Prostate gland (tissue), 2 donors: ENCODE data around the gene ACBD5. TPM values are rescaled to one million over a fixed set of nuclear protein-coding genes. Genes with fewer than 3 reads are reported as not detected.
"Not testable (repeated sequence)": the region's sequence is repeated elsewhere in the genome, so short reads cannot be mapped to it uniquely, and the experiment has no call there.

Experiments used
- DNase-seq: peaks from one replicate; pipeline ENCODE4 v3.0.0-alpha.2; 2019; ENCODE audit warnings: low spot score
- H3K27ac ChIP-seq, 2 donors: fragments of 200-600 bp; sonication (generic); 2 replicates each; pipeline ENCODE4 v1.5.1; 2017 to 2019
- H3K27me3 ChIP-seq: fragments of 200-600 bp; sonication (generic); replicated peaks from 2 replicates; pipeline ENCODE4 v1.5.1; 2019; ENCODE audit not compliant: insufficient read depth
- H3K36me3 ChIP-seq, 2 donors: fragments of 200-600 bp; sonication (generic); 1 replicate in 1 of 2; 2 replicates in 1 of 2; pipeline versions ENCODE4 v1.5.1 to v1.8.1; 2017 to 2019
- H3K4me1 ChIP-seq: fragments of 200-600 bp; sonication (generic); replicated peaks from 2 replicates; pipeline ENCODE4 v1.5.1; 2019
- H3K4me3 ChIP-seq, 2 donors: fragments of 200-600 bp; sonication (generic); 2 replicates each; pipeline ENCODE4 v1.5.1; 2017 to 2019
- H3K9me3 ChIP-seq: fragments of 200-600 bp; sonication (generic); 2 replicates; pipeline ENCODE4 v1.5.1; 2017
- CTCF ChIP-seq, 4 experiments: fragments of 200-600 bp in 2 of 4; fragments of 450-650 bp in 2 of 4; sonication (generic) in 2 of 4; IDR thresholded peaks; 1 replicate in 3 of 4; 2 replicates in 1 of 4; pipeline ENCODE4 v1.5.1; 2016 to 2019; ENCODE audit warnings: antibody characterized with exemption in 4 of 4, mild to moderate bottlenecking in 2 of 4, moderate library complexity in 2 of 4
- POLR2A ChIP-seq: fragments of 450-650 bp; IDR thresholded peaks from one replicate; pipeline ENCODE4 v1.6.1; 2016; ENCODE audit warnings: antibody characterized with exemption, mild to moderate bottlenecking
- POLR2AphosphoS5 ChIP-seq: sonication (generic); formaldehyde crosslinking; IDR thresholded peaks from one replicate; pipeline ENCODE4 v1.6.1; 2017; ENCODE audit warnings: antibody characterized with exemption
- WGBS: methylation state at CpG from one replicate; pipeline ENCODE4 v1.1.5; 2018; 5-methylcytosine and 5-hydroxymethylcytosine counted together
- intact Hi-C: fragments of 100-400 bp; cut with DNase I; formaldehyde crosslinking; loops from one replicate; pipeline ENCODE4 v1.14.2; 2022
- total RNA-seq, 2 donors: library from RNA; depleted of rRNA; stranded (reverse); fragments of >200 nt; gene quantifications; one replicate each; pipeline ENCODE4 v1.1.0, GENCODE V29; 2016

ACBD5 gene
- total RNA-seq, 2 donors from 2014 or later, result 28.9 to 33.7 TPM

DNA sequence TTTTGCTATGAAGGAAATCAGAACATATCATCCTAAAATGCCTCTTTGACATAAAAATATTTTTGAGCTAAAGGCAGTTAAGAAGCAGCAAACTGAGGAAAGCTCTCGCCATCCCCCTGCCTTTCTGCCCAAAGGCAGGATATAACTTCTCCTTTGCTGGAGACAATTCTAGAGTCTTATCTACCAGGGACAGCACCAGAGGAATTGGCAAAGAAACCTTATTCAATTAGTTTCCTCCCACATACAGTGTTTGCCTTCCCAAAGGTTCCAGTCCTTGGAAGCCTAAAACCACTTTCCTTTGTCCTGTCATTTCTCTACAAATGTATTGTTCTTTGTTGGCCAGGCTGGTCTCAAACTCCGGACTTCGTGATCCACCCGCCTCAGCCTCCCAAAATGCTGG, 51.7 kb downstream of the ACBD5 start:
- H3K4me1 ChIP-seq, result no peaks in the 10 kb centered on the region
- 95% methylated on average over 4 of the region's 4 CpGs for WGBS
- H3K36me3 ChIP-seq, result no peaks in the 10 kb centered on the region
- no peaks in the 10 kb centered on the region for H3K9me3 ChIP-seq
- TF ChIP-seq POLR2AphosphoS5, result no peak
- TF ChIP-seq POLR2A, result no peak
- no peak for TF ChIP-seq CTCF (IDR thresholded peaks at IDR 0.05)
- intact Hi-C loops, result no loop called here
- DNase-seq, result no peak
- H3K27me3 ChIP-seq, result no peaks in the 10 kb centered on the region
- no peak overlapping the region for H3K27ac ChIP-seq
- H3K4me3 ChIP-seq, result no peak overlapping the region

GRCh38 chr10:27188259-27188658, 52.3 kb downstream of the ACBD5 start:
- no peaks in the 10 kb centered on the region for H3K27me3 ChIP-seq
- intact Hi-C loops, result no loop called here
- no peak overlapping the region for H3K27ac ChIP-seq
- H3K4me3 ChIP-seq, result no peak overlapping the region
- no peaks in the 10 kb centered on the region for H3K36me3 ChIP-seq
- H3K9me3 ChIP-seq, result no peaks in the 10 kb centered on the region
- no peak for DNase-seq
- TF ChIP-seq POLR2AphosphoS5 (no peak), CTCF (IDR thresholded peaks at IDR 0.05) (no peak), POLR2A (no peak)
- H3K4me1 ChIP-seq, result no peaks in the 10 kb centered on the region
- 94% methylated on average over 1 of the region's 1 CpG for WGBS

GRCh38 chr10:27169849-27170248, 70.7 kb downstream of the ACBD5 start:
- no peaks in the 10 kb centered on the region for H3K4me1 ChIP-seq
- TF ChIP-seq POLR2A, result no peak
- TF ChIP-seq CTCF (IDR thresholded peaks at IDR 0.05), result no peak
- TF ChIP-seq POLR2AphosphoS5, result no peak

GRCh38 chr10:27158421-27158820, 82.2 kb downstream of the ACBD5 start:
- H3K27me3 ChIP-seq, result no peaks in the 10 kb centered on the region
- H3K9me3 ChIP-seq, result no peaks in the 10 kb centered on the region
- no peak for DNase-seq
- no peaks in the 10 kb centered on the region for H3K4me1 ChIP-seq
- no peak overlapping the region for H3K4me3 ChIP-seq
- no peak overlapping the region for H3K27ac ChIP-seq
- intact Hi-C loops, result loop anchor here (10.0 kb wide), 1 partner anchor 54 kb away; the partner anchor contains the start of gene ANKRD26
- TF ChIP-seq POLR2A (no peak), POLR2AphosphoS5 (peak; percentile 15), CTCF (IDR thresholded peaks at IDR 0.05) (no peak)
- no peaks in the 10 kb centered on the region for H3K36me3 ChIP-seq

More at GRCh38 chr10:27169849-27170248, 70.7 kb downstream of the ACBD5 start:
- no peaks in the 10 kb centered on the region for H3K27me3 ChIP-seq
- H3K4me3 ChIP-seq, result no peak overlapping the region
- H3K27ac ChIP-seq, result no peak overlapping the region
- intact Hi-C loops, result no loop called here
- H3K9me3 ChIP-seq, result no peaks in the 10 kb centered on the region
- peaks cover 0 to 8% of the 10 kb centered on the region in 2 donors for H3K36me3 ChIP-seq
- 86% methylated on average over 4 of the region's 4 CpGs for WGBS
- no peak for DNase-seq

- H3K36me3 ChIP-seq, result no peaks in the 10 kb centered on the region
- DNase-seq, result no peak
- no peaks in the 10 kb centered on the region for H3K27me3 ChIP-seq
- 66% methylated on average over 2 of the region's 2 CpGs for WGBS
- intact Hi-C loops, result loop anchor here (10.0 kb wide), 1 partner anchor 52 kb away; the partner anchor contains the start of gene ANKRD26
- H3K4me3 ChIP-seq, result no peak overlapping the region
- no peak for TF ChIP-seq POLR2AphosphoS5
- no peak for TF ChIP-seq POLR2A
- no peak for TF ChIP-seq CTCF (IDR thresholded peaks at IDR 0.05)
- no peaks in the 10 kb centered on the region for H3K9me3 ChIP-seq
- H3K4me1 ChIP-seq, result no peaks in the 10 kb centered on the region
- no peak overlapping the region for H3K27ac ChIP-seq
These were observed 83.4 kb downstream of the ACBD5 start for GRCh38 chr10:27157150-27157549.

DNA sequence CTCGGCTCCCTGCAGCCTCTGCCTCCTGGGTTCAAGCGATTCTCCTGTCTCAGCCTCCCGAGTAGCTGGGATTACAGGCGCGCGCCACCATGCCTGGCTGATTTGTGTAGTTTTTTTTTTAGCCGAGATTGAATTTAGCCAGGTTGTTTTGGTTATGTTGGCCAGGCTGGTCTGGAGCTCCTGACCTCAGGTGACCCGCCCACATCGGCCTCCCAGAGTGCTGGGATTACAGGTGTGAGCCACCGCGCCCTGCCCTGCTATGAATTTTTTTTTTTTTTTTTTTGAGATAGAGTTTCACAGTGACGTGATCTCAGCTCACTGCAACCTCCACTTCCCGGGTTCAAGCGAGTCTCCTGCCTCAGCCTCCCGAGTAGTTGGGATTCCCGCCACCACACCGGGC, 84.0 kb downstream of the ACBD5 start:
- H3K36me3 ChIP-seq, DNase-seq, H3K4me1 ChIP-seq, H3K27ac ChIP-seq, H3K27me3 ChIP-seq, H3K9me3 ChIP-seq: not testable (repeated sequence)
- H3K4me3 ChIP-seq, result peak overlapping the region in 1 of 2 donors; percentile 70
- 87% methylated on average over 17 of the region's 17 CpGs for WGBS
- intact Hi-C loops, result loop anchor here (10.0 kb wide), 1 partner anchor 52 kb away; the partner anchor contains the start of gene ANKRD26
